GM18511 (cell line): ENCODE data around the gene INVS.
"Not testable (repeated sequence)": the region's sequence is repeated elsewhere in the genome, so short reads cannot be mapped to it uniquely, and the experiment has no call there.

Experiments used
- ATAC-seq: cut with Tn5 transposase; IDR thresholded peaks from one replicate; pipeline ENCODE4 v1.9.1; 2021; ENCODE audit warnings: mild to moderate bottlenecking, moderate library complexity; ENCODE audit not compliant: unreplicated experiment

The INVS gene

DNA sequence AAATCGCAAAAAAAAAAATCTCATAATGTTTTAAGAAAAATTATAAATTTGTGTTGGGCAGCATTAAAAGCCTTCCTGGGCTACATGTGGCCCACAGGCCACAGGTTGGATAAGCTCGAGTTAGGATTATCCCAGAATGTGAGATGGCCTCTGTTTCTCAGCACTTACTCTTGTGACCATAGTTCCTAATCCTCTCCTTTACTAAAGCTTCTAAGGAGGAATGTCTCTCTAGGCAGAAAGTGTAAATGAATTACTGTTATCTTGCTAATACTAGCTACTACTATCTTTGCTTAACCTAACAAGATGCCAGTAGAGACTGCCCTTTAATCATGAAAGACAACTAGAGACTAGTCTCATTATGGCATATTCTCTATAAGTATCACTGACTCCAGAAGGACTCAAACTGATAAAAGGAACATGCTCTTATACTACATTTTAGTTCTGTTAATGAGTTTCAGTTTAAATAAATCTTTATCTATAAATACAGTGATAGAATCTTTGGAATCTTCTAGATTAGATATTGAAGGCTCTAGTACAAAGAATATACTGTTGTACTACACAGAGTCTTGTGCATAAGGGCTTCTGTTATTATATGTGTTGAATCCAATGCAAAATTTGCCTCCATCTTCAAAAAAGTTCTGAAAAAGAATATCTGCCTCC, 13.8 kb downstream of the INVS start:
- ATAC-seq: no peak

DNA sequence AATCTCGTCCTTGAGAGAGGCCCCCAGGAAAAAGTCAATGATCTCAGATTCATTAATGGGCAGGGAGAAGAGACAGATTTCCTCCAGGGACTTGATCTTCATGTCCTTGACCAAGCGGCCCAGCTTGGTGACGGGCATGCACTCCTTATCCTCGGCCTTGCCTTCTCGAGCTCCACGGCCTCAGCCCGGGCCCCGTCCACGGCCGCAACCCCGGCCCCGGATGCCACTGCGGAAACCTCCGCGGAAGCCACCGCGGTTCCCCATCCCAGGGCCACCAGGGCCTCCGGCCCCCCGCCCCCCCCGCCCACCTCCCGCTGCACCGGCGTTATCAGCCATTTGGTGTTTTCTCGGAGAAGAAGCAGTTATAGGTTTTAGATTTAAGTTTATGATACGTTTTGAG, 18.3 kb downstream of the INVS start:
- no peak for ATAC-seq

- no peak for ATAC-seq
Observed at GRCh38 chr9:100120286-100120685, 21.2 kb downstream of the INVS start.

DNA sequence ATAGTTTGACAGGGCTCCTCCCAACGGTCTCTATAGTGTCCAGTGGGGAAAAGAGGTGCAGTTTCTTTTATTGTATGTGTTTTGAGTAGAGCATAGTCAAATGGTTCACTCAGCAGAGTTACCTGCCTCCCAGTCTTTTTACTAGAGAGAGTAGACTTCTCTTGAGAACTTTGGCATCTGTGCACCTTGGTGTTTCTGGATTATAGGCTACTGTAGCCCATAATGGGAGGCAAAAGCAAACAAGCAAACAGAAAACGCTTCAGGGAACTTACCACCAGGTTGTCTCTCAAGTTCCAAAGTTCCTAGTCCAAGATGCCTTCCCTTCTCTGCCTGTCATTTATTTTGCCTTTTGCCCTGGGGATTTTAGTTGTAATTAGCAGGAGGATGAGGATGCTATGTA, 26.2 kb downstream of the INVS start:
- no peak for ATAC-seq

GRCh38 chr9:100125910-100126309, 26.9 kb downstream of the INVS start:
- no peak for ATAC-seq

DNA sequence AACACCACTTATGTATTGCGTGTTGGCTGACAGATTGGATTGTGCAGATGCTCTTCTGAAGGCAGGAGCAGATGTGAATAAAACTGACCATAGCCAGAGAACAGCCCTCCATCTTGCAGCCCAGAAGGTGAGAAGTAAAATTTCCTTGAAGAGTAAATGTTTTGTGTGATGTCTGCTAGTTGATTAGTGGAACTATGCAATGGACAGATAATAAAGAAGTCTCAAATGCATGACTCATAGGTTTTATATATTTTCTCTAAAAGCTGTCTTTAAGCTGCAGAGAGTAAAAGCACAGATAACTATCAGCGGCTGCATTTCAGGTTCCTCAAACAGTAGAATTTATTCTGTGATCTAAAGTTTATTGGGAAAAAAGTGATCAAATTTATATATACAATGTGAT, 27.4 kb downstream of the INVS start:
- no peak for ATAC-seq

DNA sequence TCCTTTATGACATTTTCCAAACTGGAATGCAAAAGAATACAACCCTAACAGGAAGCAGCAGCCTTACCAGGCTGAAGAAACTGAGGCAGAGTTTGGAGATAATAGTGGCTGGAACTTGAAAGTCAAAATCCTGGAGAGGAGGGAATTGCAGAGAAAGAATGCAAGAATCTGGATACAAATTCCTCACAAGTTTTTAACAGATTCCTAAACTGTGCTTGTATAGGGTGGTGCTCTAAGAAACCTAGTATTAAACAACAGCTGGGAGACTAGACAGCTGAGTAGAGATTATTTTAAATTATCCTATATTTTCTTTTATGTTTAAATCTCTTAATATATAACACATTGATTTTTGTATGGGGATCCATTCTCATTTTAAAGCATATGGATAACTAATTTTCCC, 30.7 kb downstream of the INVS start:
- no peak for ATAC-seq

DNA sequence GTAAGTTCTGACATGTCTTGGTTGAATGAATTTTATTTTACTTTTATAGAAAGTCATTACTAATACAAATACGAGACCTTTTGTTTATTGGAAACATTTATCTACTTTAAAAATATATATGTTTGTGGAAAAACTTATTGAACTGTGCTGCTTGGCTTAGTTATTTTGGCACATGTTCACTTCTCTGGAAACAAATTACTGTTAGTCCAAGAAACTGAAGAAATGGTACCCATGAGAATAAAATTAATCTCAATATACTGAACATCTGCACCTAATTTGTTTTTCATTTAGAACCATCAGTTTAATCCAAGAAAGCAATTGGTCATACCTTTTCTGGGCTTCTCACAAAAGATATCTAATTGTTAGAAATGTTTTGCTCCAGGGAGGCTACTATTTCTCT, 32.2 kb downstream of the INVS start:
- no peak for ATAC-seq

GRCh38 chr9:100131875-100132430, 32.9 kb downstream of the INVS start:
- ATAC-seq: no peak

DNA sequence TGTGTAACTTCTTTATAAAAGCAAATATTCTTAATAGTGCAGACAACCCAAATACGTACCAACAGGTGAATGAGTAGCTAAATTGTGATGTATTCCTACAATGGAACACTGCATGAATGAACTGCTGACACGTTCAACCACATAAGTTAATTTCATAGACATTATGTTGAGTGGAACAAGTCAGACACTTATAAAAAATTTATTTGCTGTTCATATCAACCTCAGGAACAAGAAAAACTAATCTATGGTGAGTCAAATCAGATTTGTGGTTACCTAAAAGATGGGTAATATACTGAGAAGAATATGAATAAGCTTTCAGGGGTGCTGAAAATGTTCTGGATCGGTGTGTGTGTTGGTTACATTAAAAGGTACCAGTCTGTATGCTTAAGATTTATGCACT, 35.7 kb downstream of the INVS start:
- ATAC-seq: no peak

- not testable (repeated sequence) for ATAC-seq
Observed at GRCh38 chr9:100136799-100137198, 37.8 kb downstream of the INVS start.

- not testable (repeated sequence) for ATAC-seq
Observed at GRCh38 chr9:100140303-100140702, 41.3 kb downstream of the INVS start.

DNA sequence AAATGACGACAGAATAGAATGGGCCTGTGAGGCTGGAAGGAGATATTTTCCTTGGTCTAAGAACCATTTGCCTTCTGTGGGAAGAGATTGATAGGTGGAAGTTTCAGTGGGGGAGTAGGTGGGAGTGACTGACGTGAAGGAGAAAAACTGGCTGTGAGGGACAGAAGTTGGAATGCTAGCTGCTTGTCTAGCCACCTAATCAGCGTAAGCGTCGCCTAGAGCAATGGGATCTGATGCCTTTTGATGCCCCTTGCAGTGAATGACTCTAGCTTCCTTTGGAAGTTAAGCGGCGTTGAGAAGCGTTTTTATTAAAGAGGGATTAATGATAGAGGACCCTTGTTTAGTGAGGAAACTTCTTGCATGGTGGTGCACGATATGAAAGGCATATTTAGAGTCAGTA, 42.8 kb downstream of the INVS start:
- ATAC-seq: not testable (repeated sequence)

DNA sequence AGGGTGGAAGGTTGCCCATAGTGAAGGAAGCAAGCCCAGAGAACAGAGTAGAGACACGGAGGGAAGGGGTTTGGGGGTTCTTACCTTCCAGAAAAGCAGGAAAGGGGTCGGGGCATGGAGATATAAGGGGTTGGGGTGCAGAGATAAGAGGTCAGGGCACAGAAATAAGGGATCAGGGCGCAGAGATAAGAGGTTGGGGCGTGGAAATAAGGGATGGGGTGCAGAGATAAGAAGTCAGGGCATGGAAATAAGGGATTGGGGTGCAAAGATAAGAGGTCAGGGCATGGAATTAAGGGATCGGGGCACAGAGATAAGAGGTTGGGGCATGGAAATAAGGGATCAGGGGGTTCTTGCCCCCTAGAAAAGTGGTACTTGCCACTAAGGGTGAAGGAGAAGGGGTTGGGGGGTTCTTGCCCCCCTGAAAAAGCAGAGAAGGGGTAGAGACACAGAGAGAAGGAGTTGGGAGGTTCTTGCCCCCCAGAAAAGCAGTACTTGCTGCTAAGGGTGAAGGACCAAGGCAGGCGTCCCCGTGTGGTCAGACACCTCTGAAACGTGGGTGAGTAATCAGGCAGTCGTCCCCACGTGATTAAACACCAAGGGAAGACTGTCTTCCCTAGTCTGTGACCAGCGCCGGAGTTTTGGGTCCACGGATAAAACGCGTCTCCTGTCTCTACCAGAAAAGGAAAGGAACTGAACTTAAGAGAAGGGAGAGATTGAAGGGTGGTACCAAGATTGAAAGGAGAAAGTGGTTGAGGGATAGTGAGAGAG, 46.3 kb downstream of the INVS start:
- not testable (repeated sequence) for ATAC-seq

DNA sequence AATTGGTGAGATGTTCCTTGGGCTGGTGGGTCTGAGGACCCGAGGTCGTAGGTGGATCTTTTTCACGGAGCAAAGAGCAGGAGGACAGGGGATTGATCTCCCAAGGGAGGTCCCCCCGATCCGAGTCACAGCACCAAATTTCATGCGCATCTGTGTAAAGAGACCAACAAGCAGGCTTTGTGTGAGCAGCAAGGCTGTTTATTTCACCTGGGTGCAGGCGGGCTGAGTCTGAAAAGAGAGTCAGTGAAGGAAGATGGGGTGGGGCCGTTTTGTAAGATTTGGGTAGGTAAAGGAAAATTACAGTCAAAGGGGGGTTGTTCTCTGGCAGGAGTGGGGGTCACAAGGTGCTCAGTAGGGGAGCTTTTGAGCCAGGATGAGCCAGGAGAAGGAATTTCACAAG, 46.9 kb downstream of the INVS start:
- not testable (repeated sequence) for ATAC-seq

DNA sequence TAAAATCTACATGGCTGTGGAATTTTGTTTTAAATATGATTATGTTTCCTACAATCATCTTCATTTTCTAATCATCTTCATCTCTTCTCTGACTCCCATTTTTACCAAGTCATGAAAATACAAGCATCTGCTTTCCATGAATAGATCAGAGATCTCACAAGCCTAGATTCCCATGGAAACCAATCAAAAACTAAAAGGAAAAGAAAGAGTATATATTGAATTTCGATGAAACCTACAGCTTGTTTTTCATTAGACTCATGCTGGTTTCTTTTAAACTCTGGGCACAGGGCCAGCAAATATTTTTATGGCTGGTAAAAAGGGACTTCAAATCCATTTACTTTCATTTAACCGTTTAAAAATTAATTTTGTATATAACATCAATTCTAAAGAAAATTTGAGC, 51.2 kb downstream of the INVS start:
- ATAC-seq: no peak

DNA sequence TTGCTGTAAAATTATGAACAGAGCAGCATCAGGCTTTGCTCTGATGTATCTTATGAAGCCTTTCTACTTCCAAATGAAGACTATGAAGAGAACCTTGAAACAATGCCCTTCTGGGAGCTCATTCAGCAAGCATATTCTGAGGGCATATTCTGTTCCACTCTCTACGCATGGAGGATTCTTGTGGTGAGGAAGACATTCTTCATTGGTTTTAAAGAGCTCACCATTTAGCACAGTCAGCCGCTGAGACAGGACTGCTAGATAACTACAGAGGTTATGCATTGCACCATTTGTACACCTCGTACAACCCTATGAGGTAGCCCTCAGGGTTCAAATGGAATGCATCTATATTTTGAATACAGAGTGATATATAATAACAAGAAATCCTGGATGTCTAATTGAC, 61.0 kb downstream of the INVS start:
- no peak for ATAC-seq

- ATAC-seq: no peak
Observed at GRCh38 chr9:100167176-100167575, 68.1 kb downstream of the INVS start.

DNA sequence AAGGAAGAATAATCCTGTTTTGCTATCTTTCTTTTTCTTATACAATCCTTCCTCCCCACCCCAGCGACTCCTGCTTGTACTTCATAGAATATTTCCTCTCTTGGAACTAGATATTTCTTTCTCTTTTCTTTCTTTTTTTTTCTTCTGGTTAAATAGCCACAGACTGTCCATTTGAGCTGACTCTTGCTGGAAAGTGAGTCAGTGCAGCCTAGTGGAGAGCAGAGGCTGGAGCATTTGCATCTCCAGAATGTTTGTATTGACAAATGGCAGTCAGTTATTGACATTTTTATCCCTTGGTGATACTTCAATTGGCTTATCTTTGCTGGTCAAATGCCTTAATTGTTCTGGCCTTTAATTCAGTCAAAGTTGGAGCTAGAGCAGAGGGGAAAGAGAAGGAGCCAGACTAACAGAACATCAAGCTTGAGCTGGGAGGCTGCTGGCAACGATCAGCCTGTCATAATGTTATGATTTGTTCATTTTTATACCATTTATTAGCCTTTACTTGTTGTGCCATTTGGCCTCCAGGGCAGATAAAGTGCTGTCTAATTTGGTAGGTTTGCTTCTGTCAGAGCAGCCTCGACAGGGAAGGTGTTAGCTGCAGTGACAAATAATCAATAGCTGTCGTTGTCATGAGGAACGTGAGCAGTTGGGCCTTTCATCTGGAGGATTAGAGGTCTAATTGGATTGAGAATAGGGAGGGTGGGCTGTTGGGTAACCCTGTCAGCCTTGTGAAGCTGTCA, 69.0 kb downstream of the INVS start:
- no peak for ATAC-seq

- ATAC-seq: no peak
Observed at GRCh38 chr9:100170085-100170484, 71.0 kb downstream of the INVS start.

DNA sequence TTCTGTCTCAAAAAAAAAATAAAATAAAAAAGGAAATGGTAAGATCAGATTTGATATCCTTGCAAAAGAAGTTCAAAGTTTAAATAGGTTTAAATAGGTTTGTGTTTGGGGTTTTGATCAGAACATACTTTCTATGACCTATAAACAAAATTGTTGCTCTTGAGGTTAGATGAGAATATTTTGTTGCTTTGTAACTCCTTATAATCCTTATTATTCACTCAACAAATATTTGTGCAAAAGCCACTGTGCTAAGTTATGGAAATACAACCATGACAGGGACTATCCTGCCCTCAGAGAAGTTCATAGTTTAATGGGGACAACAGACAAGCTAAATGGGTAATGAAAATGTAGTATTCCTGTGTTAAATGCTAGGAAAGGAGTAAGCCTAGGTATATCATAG, 71.5 kb downstream of the INVS start:
- ATAC-seq: no peak

GRCh38 chr9:100186356-100186755, 87.3 kb downstream of the INVS start:
- no peak for ATAC-seq
